ENCODE data around the gene DDX60. TPM values are rescaled to one million over a fixed set of nuclear protein-coding genes. Genes with fewer than 3 reads are reported as not detected.

The DDX60 gene
- total and polyA plus RNA-seq, 10 of the 15 experiments (the other 5 are each of a cell fraction or from before 2014, with no cell fraction given), result 2.7 to 28.4 (median 6.3) TPM

DNA sequence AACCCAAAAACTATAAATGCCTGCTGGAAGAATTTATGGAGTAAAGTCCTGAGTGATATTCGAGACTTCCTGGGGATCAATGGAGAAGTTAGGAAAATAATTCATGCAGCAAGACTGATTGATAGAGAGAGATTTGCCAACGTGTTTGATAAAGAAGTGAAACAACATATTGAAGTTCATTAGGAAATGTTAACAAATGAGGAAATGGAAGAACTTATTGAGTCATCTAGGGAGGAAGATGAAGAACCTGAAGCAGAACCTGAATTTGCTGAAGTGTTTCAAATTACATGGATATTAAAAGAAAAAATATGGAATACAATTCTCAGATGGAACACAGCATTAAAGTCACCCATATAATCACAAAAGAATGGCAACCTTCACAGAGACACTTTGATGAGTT, 39.0 kb downstream of the DDX60 start:
- no peaks in the 10 kb centered on the region for H3K36me3 ChIP-seq (ENCODE audit: control insufficient read depth in 2 of 2, insufficient read depth in 2 of 2, low read length in 1 of 2)
- ChIA-PET RAD21 (ENCODE audit: unreplicated experiment) (no interaction called here), POLR2A (no interaction called here), SMC1A (ENCODE audit: uncharacterized antibody, unreplicated experiment) (no interaction called here), CTCF (no interaction called here)
- no peak overlapping the region for H3K9ac ChIP-seq (ENCODE audit: control insufficient read depth, insufficient read depth, low read length)
- H2AFZ ChIP-seq (ENCODE audit: control insufficient read depth, low read depth, low read length), result no peak overlapping the region
- no peak for DNase-seq (ENCODE audit: low read depth, low spot score)
- no peaks in the 10 kb centered on the region for H3K27me3 ChIP-seq (replicated peaks in 1 of 2; ENCODE audit: control insufficient read depth in 2 of 2, insufficient read depth in 2 of 2, low read length in 1 of 2)
- in situ Hi-C loops (cut with MboI), result no loop called here
- H3K27ac ChIP-seq (ENCODE audit: control insufficient read depth, insufficient read depth), result no peak overlapping the region
- no peak for ATAC-seq
- H3K79me2 ChIP-seq (ENCODE audit: control insufficient read depth, insufficient read depth, low read length), result no peaks in the 10 kb centered on the region
- H4K20me1 ChIP-seq (ENCODE audit: control insufficient read depth, insufficient read depth), result no peaks in the 10 kb centered on the region
- FAIRE-seq, result no peak
- H3K4me3 ChIP-seq, result no peak overlapping the region
- intact Hi-C loops (cut with micrococcal nuclease; ENCODE audit: unreplicated experiment), result no loop called here
- no peaks in the 10 kb centered on the region for H3K9me3 ChIP-seq (replicated peaks; ENCODE audit: control insufficient read depth, insufficient read depth, low read length)
- TF ChIP-seq TCF3 (IDR thresholded peaks at IDR 0.05; ENCODE audit: borderline replicate concordance, insufficient read depth, low read depth, low read length) (no peak), POLR2AphosphoS5 (IDR thresholded peaks at IDR 0.05; ENCODE audit: low read length) (no peak), MTA3 (IDR thresholded peaks at IDR 0.05; ENCODE audit: borderline replicate concordance, low read length) (no peak), RELA (IDR thresholded peaks at IDR 0.05; ENCODE audit: borderline replicate concordance, partially characterized antibody) (no peak)
- no peak overlapping the region for H3K4me2 ChIP-seq (ENCODE audit: control insufficient read depth, insufficient read depth)
- BruUV-seq (replicated peaks), result no TSS peak
- H3K4me1 ChIP-seq (ENCODE audit: control insufficient read depth, insufficient read depth, low read length), result no peaks in the 10 kb centered on the region
- 43% methylated on average over 2 of the region's 2 CpGs for WGBS (ENCODE audit: insufficient coverage, insufficient replicate concordance, low lambda C conversion rate, missing lambda C conversion rate)

DNA sequence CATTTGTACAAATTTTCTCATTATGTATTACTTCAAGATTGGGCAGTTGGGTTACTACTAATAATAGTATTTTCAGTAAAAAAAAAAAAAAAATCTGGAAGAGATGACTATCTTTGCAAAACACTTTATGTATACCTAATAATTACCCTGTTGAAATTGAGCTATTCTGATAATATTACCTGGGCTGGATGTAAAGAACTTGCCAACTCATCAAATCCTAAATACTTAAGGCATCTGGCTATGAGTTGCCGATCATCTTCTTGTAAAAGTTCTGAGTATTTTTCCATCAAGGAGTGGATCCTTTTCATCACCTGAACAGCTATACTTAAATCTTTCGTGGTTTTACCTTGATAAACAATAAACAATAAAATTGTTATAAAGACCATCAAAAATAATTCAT, 42.7 kb downstream of the DDX60 start:
- TF ChIP-seq SREBF1 (IDR thresholded peaks at IDR 0.05; ENCODE audit: low read length), result no peak
- no peak for TF ChIP-seq NR2C1 (IDR thresholded peaks at IDR 0.05)
- TF ChIP-seq RAD21 (IDR thresholded peaks at IDR 0.05; ENCODE audit: insufficient read depth, low read depth, low read length), result no peak
- TF ChIP-seq ZBED1 (IDR thresholded peaks at IDR 0.05; ENCODE audit: borderline replicate concordance), result no peak
- TF ChIP-seq CHD4 (IDR thresholded peaks at IDR 0.05), result no peak
- TF ChIP-seq EP300 (IDR thresholded peaks at IDR 0.05; ENCODE audit: borderline replicate concordance in 1 of 2, control insufficient read depth in 1 of 2, low read depth in 2 of 2, low read length in 2 of 2), result no peak
- TF ChIP-seq, protein P1, sequence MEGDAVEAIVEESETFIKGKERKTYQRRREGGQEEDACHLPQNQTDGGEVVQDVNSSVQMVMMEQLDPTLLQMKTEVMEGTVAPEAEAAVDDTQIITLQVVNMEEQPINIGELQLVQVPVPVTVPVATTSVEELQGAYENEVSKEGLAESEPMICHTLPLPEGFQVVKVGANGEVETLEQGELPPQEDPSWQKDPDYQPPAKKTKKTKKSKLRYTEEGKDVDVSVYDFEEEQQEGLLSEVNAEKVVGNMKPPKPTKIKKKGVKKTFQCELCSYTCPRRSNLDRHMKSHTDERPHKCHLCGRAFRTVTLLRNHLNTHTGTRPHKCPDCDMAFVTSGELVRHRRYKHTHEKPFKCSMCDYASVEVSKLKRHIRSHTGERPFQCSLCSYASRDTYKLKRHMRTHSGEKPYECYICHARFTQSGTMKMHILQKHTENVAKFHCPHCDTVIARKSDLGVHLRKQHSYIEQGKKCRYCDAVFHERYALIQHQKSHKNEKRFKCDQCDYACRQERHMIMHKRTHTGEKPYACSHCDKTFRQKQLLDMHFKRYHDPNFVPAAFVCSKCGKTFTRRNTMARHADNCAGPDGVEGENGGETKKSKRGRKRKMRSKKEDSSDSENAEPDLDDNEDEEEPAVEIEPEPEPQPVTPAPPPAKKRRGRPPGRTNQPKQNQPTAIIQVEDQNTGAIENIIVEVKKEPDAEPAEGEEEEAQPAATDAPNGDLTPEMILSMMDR (IDR thresholded peaks at IDR 0.05 in 2 of 3, conservative IDR thresholded peaks at IDR 0.05 in 1 of 3; ENCODE audit: control insufficient read depth in 2 of 3, extremely low read depth in 1 of 3, insufficient read depth in 1 of 3, low read depth in 3 of 3, low read length in 3 of 3), result no peak
- TF ChIP-seq IRF4 (IDR thresholded peaks at IDR 0.05; ENCODE audit: low read depth, low read length), result no peak
- no peak for TF ChIP-seq NBN (IDR thresholded peaks at IDR 0.05)
- TF ChIP-seq ETV6 (conservative IDR thresholded peaks at IDR 0.05 in 1 of 2, IDR thresholded peaks at IDR 0.05 in 1 of 2; ENCODE audit: borderline replicate concordance in 1 of 2, low read depth in 1 of 2), result no peak
- no peak for TF ChIP-seq PML (IDR thresholded peaks at IDR 0.05; ENCODE audit: low read length)
- no peak for TF ChIP-seq ESRRA (IDR thresholded peaks at IDR 0.05; ENCODE audit: low read length)
- no peak for TF ChIP-seq SMAD1 (IDR thresholded peaks at IDR 0.05; ENCODE audit: low read depth, partially characterized antibody)
- Histone ChIP-seq H2AFZ (ENCODE audit: control insufficient read depth, low read depth, low read length) (no peak overlapping the region), H3K27ac (ENCODE audit: control insufficient read depth, insufficient read depth) (no peak overlapping the region), H3K9ac (ENCODE audit: control insufficient read depth, insufficient read depth, low read length) (no peak overlapping the region), H4K20me1 (ENCODE audit: control insufficient read depth, insufficient read depth) (no peaks in the 10 kb centered on the region), H3K4me2 (ENCODE audit: control insufficient read depth, insufficient read depth) (no peak overlapping the region), H3K79me2 (ENCODE audit: control insufficient read depth, insufficient read depth, low read length) (no peaks in the 10 kb centered on the region), H3K4me3 (no peak overlapping the region), H3K36me3 (ENCODE audit: control insufficient read depth in 2 of 2, insufficient read depth in 2 of 2, low read length in 1 of 2) (no peaks in the 10 kb centered on the region), H3K9me3 (replicated peaks; ENCODE audit: control insufficient read depth, insufficient read depth, low read length) (no peaks in the 10 kb centered on the region), H3K4me1 (ENCODE audit: control insufficient read depth, insufficient read depth, low read length) (no peaks in the 10 kb centered on the region), H3K27me3 (replicated peaks in 1 of 2; ENCODE audit: control insufficient read depth in 2 of 2, insufficient read depth in 2 of 2, low read length in 1 of 2) (no peaks in the 10 kb centered on the region)
- RAD21 ChIA-PET (ENCODE audit: unreplicated experiment), result interaction anchor here (0.6 kb wide), 1 partner anchor 12 kb away, joined by 3 read pairs; no protein-coding TSS in a partner anchor
- POLR2A ChIA-PET, result no interaction called here
- no peak for DNase-seq (ENCODE audit: low read depth, low spot score)
- intact Hi-C loops (cut with micrococcal nuclease; ENCODE audit: unreplicated experiment) (no loop called here), in situ Hi-C loops (cut with MboI) (no loop called here)
- no peak for ATAC-seq
- FAIRE-seq, result no peak
- WGBS (ENCODE audit: insufficient coverage, insufficient replicate concordance, low lambda C conversion rate, missing lambda C conversion rate), result 48% methylated on average over 2 of the region's 2 CpGs
- SMC1A ChIA-PET (ENCODE audit: uncharacterized antibody, unreplicated experiment), result interaction anchor here (1.0 kb wide), 1 partner anchor 10 kb away, joined by 3 read pairs; no protein-coding TSS in a partner anchor
- CTCF ChIA-PET, result interaction anchor here (0.7 kb wide), 1 partner anchor 40 kb away, joined by 3 read pairs; no protein-coding TSS in a partner anchor
- BruUV-seq (replicated peaks), result no TSS peak
